Esophagus muscularis mucosa (tissue), 4 donors: ENCODE data around the gene ONECUT3. TPM values are rescaled to one million over a fixed set of nuclear protein-coding genes. Genes with fewer than 3 reads are reported as not detected.

ENCODE experiments used
- DNase-seq: peaks from one replicate; pipeline ENCODE4 v3.0.0-alpha.2; 2017; ENCODE audit errors: extremely low spot score
- H3K27ac ChIP-seq, 4 donors: fragments of 200-600 bp; sonication (generic); replicated peaks in 1 of 4; 1 replicate in 3 of 4; 2 replicates in 1 of 4; pipeline ENCODE4 v1.5.1; 2016 to 2019; ENCODE audit warnings: mild to moderate bottlenecking in 1 of 4
- H3K27me3 ChIP-seq, 4 donors: fragments of 200-600 bp; sonication (generic); one replicate each; pipeline versions ENCODE4 v1.5.1 to v1.6.0; 2016 to 2019
- H3K36me3 ChIP-seq, 4 donors: fragments of 200-600 bp; sonication (generic); one replicate each; pipeline ENCODE4 v1.5.1; 2016 to 2019
- H3K4me1 ChIP-seq, 4 donors: fragments of 200-600 bp; sonication (generic); one replicate each; pipeline ENCODE4 v1.5.1; 2016 to 2019
- H3K4me3 ChIP-seq, 4 donors: fragments of 200-600 bp; sonication (generic); 1 replicate in 2 of 4; 2 replicates in 2 of 4; pipeline ENCODE4 v1.5.1; 2016 to 2019; ENCODE audit warnings: mild to moderate bottlenecking in 4 of 4, moderate library complexity in 1 of 4
- H3K9me3 ChIP-seq, 4 donors: fragments of 200-600 bp; sonication (generic); 1 replicate in 3 of 4; 2 replicates in 1 of 4; pipeline ENCODE4 v1.5.1; 2016 to 2019
- EP300 ChIP-seq: sonication (generic); formaldehyde crosslinking; IDR thresholded peaks from one replicate; pipeline ENCODE4 v1.6.1; 2017; ENCODE audit warnings: antibody characterized with exemption
- POLR2A ChIP-seq: fragments of 450-650 bp; IDR thresholded peaks from one replicate; pipeline ENCODE4 v1.6.1; 2017; ENCODE audit warnings: antibody characterized with exemption, moderate library complexity, mild to moderate bottlenecking, low read depth
- POLR2AphosphoS5 ChIP-seq, 2 donors: sonication (generic); formaldehyde crosslinking; IDR thresholded peaks; one replicate each; pipeline ENCODE4 v1.6.1; 2017; ENCODE audit warnings: antibody characterized with exemption in 2 of 2
- whole genome bisulfite sequencing: methylation state at CpG from one replicate; pipeline ENCODE4 v1.1.5; 2018; 5-methylcytosine and 5-hydroxymethylcytosine counted together
- intact Hi-C: fragments of 100-400 bp; cut with DNase I; formaldehyde crosslinking; loops from one replicate; pipeline ENCODE4 v1.15.1; 2023
- total RNA-seq, 4 donors: library from RNA; depleted of rRNA; stranded (reverse); fragments of >200 nt; gene quantifications; one replicate each; pipeline versions ENCODE4 v1.1.0 to v1.2.1, GENCODE V29; 2016
- TF ChIP-seq, protein P1 (sequence below), 3 experiments: fragments of 200-600 bp in 2 of 3; fragments of 450-650 bp in 1 of 3; sonication (generic) in 2 of 3; IDR thresholded peaks; one replicate each; pipeline ENCODE4 v1.5.1; 2017 to 2019; ENCODE audit warnings: antibody characterized with exemption in 3 of 3, mild to moderate bottlenecking in 2 of 3, moderate library complexity in 1 of 3

Gene ONECUT3
- total RNA-seq, 4 donors from 2014 or later: not detected

DNA sequence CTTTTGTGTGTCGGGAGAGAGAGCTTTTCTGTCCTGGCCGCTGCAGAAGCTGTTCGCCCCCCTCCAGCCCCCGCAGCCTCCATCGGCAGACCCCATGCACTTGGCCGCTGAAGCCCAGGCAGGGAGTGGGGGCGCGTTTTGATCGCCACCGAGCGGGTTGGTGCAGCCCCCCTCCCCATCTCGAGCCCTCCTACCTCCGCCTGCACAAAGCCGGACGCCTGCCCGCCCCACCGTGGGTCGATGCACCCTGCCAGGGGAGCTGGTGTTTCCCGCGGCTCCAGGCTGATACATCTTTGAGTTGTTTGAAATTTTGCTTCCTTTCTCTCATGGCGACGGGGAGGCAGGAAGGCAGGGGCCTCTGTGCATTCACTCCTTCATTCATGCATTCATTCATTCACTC is 16.4 kb upstream of the ONECUT3 start:
- Histone ChIP-seq H3K4me1 (no peaks in the 10 kb centered on the region), H3K4me3 (no peak overlapping the region), H3K27ac (no peak overlapping the region), H3K9me3 (peaks cover 0 to 10% (median 5%) of the 10 kb centered on the region in 4 donors), H3K27me3 (peaks cover 0 to 96% (median 26%) of the 10 kb centered on the region in 4 donors), H3K36me3 (no peaks in the 10 kb centered on the region)
- no peak for DNase-seq
- TF ChIP-seq EP300 (no peak), POLR2AphosphoS5 (IDR thresholded peaks at IDR 0.05) (no peak), POLR2A (no peak)
- TF ChIP-seq, protein P1, sequence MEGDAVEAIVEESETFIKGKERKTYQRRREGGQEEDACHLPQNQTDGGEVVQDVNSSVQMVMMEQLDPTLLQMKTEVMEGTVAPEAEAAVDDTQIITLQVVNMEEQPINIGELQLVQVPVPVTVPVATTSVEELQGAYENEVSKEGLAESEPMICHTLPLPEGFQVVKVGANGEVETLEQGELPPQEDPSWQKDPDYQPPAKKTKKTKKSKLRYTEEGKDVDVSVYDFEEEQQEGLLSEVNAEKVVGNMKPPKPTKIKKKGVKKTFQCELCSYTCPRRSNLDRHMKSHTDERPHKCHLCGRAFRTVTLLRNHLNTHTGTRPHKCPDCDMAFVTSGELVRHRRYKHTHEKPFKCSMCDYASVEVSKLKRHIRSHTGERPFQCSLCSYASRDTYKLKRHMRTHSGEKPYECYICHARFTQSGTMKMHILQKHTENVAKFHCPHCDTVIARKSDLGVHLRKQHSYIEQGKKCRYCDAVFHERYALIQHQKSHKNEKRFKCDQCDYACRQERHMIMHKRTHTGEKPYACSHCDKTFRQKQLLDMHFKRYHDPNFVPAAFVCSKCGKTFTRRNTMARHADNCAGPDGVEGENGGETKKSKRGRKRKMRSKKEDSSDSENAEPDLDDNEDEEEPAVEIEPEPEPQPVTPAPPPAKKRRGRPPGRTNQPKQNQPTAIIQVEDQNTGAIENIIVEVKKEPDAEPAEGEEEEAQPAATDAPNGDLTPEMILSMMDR (IDR thresholded peaks at IDR 0.05): no peak
- 37% methylated on average over 21 of the region's 22 CpGs for whole genome bisulfite sequencing
- intact Hi-C loops: no loop called here

DNA sequence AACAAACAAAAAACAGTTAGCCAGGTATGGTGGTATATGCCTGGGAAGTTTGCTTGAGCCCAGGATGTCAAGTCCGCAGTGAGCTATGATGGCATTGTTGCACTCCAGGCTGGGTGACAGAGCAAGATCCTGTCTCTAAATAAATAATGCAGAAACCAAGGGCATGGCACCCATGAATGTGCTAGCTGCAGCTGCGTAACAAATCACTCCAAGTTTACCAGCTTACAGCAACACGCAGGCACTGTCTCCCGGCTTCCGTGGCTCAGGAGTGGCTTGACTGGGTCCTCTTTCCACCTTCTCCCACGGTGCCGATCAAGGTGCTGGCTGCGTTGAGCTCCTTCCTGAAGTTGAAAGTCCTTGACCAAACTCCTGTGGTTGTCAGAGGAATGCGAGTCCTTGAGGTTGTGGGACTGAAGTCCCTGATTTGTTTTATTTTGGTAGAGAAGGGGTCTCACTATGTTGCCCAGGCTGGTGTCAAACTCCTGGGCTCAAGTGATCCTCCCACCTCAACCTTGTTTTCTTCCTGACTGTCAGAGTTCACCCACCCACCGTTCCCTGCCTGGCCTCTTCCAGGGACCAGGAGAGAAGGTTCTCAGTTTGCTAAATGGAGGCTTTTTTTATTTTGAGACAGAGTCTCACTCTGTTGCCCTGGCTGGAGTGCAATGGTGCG is 13.2 kb upstream of the ONECUT3 start:
- no peak for DNase-seq
- Histone ChIP-seq H3K4me3 (no peak overlapping the region), H3K36me3 (no peaks in the 10 kb centered on the region), H3K27ac (no peak overlapping the region), H3K9me3 (peaks cover 0 to 10% (median 5%) of the 10 kb centered on the region in 4 donors), H3K4me1 (peaks cover 0 to 2% (median under 1%) of the 10 kb centered on the region in 4 donors), H3K27me3 (peaks cover 0 to 96% (median 24%) of the 10 kb centered on the region in 4 donors)
- intact Hi-C loops: no loop called here
- TF ChIP-seq EP300 (no peak), POLR2AphosphoS5 (IDR thresholded peaks at IDR 0.05) (no peak), POLR2A (no peak)
- TF ChIP-seq, protein P1 (IDR thresholded peaks at IDR 0.05): no peak
- WGBS: 96% methylated on average over 11 of the region's 11 CpGs

DNA sequence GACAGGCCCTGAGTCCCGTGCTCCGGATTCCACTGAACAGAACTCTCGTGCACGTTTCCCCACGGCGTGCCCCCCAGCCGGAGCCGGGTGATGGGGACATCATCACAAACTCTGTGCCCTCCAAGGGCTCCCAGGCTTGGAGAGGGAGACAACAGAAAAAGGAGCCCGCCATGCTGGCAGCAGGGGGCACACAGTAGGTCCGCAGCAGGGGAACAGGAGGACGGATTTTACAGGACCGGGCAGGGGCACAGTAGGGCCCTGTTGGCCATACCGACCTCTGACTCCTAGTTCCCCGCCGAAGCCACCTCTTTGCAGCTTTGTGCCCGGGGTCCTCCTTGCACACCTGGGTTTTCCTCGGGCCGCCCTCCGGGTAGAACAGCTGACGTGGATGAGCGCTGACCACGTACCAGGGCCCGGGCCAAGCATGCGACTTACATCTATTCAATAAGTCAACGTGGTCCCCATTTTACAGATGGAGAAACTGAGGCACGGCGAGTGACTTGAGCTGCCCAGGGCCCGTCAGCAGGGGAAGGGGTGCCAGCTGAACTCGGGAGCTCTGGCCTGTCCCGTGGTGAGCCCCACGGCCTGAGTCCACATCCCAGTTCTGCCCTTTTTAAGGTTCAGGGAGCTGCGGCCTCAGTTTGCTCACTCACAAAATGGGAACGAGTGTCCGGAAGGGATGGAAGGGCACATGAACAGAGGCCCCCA is 10.2 kb upstream of the ONECUT3 start:
- H3K4me3 ChIP-seq: no peak overlapping the region
- no peaks in the 10 kb centered on the region for H3K36me3 ChIP-seq
- no peak overlapping the region for H3K27ac ChIP-seq
- TF ChIP-seq POLR2A (no peak), POLR2AphosphoS5 (IDR thresholded peaks at IDR 0.05) (no peak), EP300 (no peak)
- TF ChIP-seq, protein P1 (IDR thresholded peaks at IDR 0.05): no peak
- intact Hi-C loops: no loop called here
- no peak for DNase-seq
- H3K9me3 ChIP-seq: peaks cover 0 to 10% (median 5%) of the 10 kb centered on the region in 4 donors
- H3K27me3 ChIP-seq: peaks cover under 1 to 96% (median 36%) of the 10 kb centered on the region in 4 donors
- peaks cover 1 to 16% (median 8%) of the 10 kb centered on the region in 4 donors for H3K4me1 ChIP-seq
- 86% methylated on average over 28 of the region's 34 CpGs for WGBS

DNA sequence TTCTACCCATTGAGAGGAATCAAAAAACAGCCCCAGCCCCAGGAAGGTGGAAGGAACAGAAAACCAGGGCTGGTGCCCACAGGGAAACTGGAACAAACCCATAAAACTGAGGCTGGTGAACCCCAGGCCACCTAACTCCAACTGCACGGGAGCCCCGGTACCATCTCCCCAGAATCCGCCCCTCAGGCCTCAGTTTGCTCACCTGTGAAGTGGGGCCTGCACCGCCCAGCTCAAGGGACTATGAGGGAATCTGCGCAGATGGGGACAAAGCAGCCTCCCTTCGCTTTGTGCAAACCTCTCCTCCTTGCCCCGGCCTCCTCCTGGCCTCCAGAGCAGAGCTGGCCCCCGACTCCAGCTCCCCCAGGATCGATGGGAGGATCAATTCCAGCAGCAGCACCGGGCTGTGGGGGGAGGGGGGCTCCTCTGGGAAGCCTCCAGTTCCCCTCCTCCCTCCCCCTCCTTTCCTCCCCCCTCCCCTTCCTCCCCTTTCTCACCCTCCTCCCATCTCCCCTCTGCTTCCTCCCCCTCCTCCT is 9.1 kb upstream of the ONECUT3 start:
- TF ChIP-seq EP300 (no peak), POLR2AphosphoS5 (IDR thresholded peaks at IDR 0.05) (no peak), POLR2A (no peak)
- Histone ChIP-seq H3K9me3 (peaks cover 0 to 10% (median 5%) of the 10 kb centered on the region in 4 donors), H3K27me3 (peaks cover 9 to 96% (median 47%) of the 10 kb centered on the region in 4 donors), H3K36me3 (no peaks in the 10 kb centered on the region), H3K4me3 (no peak overlapping the region), H3K4me1 (peaks cover 12 to 26% (median 19%) of the 10 kb centered on the region in 4 donors), H3K27ac (no peak overlapping the region)
- DNase-seq: no peak
- intact Hi-C loops: no loop called here
- 50% methylated on average over 7 of the region's 10 CpGs for WGBS
